Gastroesophageal sphincter (tissue), 3 donors: ENCODE data around the gene MED19.

Experiments used
- EP300 ChIP-seq: sonication (generic); formaldehyde crosslinking; IDR thresholded peaks from one replicate; pipeline ENCODE4 v1.6.1; 2017; ENCODE audit warnings: antibody characterized with exemption, mild to moderate bottlenecking
- POLR2A ChIP-seq, 2 donors: fragments of 450-650 bp; IDR thresholded peaks; one replicate each; pipeline ENCODE4 v1.6.1; 2017; ENCODE audit warnings: antibody characterized with exemption in 2 of 2, mild to moderate bottlenecking in 2 of 2, moderate library complexity in 1 of 2
- POLR2AphosphoS5 ChIP-seq: sonication (generic); formaldehyde crosslinking; IDR thresholded peaks from one replicate; pipeline ENCODE4 v1.6.1; 2017; ENCODE audit warnings: antibody characterized with exemption
- TF ChIP-seq, protein P1 (sequence below), 4 experiments: fragments of 200-600 bp in 2 of 4; fragments of 450-650 bp in 2 of 4; sonication (generic) in 1 of 4; IDR thresholded peaks; one replicate each; pipeline ENCODE4 v1.5.1; 2017 to 2019; ENCODE audit warnings: antibody characterized with exemption in 4 of 4, mild to moderate bottlenecking in 2 of 4, moderate library complexity in 2 of 4

DNA sequence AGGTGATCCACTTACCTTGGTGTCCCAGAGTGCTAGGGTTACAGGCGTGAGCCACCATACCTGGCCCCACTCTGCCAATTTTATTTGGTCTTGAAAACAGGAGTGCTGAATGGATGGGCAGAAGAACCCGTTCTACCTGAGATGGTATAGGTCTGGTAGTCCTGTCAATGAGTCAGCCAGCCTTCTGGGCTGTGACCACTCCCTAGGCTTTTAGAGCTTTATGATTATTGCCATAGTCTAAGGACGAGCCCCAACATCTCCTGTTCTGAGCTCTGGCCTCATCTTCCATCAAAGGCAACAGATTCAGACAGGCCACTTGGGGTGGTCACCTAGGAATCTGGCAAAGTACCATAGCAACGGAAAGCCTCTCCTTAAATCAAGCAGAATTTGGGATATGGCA, 32.6 kb downstream of the MED19 start:
- TF ChIP-seq, protein P1, sequence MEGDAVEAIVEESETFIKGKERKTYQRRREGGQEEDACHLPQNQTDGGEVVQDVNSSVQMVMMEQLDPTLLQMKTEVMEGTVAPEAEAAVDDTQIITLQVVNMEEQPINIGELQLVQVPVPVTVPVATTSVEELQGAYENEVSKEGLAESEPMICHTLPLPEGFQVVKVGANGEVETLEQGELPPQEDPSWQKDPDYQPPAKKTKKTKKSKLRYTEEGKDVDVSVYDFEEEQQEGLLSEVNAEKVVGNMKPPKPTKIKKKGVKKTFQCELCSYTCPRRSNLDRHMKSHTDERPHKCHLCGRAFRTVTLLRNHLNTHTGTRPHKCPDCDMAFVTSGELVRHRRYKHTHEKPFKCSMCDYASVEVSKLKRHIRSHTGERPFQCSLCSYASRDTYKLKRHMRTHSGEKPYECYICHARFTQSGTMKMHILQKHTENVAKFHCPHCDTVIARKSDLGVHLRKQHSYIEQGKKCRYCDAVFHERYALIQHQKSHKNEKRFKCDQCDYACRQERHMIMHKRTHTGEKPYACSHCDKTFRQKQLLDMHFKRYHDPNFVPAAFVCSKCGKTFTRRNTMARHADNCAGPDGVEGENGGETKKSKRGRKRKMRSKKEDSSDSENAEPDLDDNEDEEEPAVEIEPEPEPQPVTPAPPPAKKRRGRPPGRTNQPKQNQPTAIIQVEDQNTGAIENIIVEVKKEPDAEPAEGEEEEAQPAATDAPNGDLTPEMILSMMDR (IDR thresholded peaks at IDR 0.05) = no peak
- TF ChIP-seq POLR2A (IDR thresholded peaks at IDR 0.05) = no peak
- TF ChIP-seq POLR2AphosphoS5 = no peak
- TF ChIP-seq EP300 = no peak
